ENCODE measurements around the gene SYNGR2.
"Not testable (repeated sequence)": the region's sequence is repeated elsewhere in the genome, so short reads cannot be mapped to it uniquely, and the experiment has no call there.

Gene SYNGR2

DNA sequence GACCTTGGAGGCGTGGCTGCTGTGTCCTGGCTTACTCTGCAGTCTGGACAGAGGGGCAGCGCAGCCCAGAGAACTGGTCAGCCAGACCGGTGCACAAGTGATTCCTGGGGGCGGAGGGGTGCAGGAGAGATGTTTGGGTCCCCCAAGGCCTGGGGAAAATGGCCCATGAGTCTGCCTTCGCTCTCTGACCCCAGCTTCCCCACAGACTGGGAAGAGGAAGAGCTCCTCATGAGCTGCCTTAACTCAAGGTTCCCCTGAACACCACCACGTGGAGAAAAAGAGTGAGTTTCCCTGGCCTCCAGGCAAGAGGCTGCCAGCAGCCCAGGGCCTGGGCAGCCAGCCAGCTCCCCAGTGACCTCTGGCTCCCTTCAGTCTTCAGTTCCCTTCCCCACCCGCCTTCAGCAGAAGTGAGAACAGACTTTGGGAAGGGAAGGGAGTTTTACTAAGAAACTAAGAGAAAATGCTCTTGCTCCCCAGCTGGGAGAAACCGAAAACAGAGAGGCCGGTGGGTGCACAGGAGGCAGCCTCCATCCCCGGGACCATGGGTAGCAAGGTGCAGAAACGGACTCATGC is 24.1 kb upstream of the SYNGR2 start:
- no peak for DNase-seq

GRCh38 chr17:78144736-78145641 is 23.4 kb upstream of the SYNGR2 start:
- no peak for DNase-seq

- no peak for DNase-seq
Observed at GRCh38 chr17:78146471-78146869, 21.9 kb upstream of the SYNGR2 start.

DNA sequence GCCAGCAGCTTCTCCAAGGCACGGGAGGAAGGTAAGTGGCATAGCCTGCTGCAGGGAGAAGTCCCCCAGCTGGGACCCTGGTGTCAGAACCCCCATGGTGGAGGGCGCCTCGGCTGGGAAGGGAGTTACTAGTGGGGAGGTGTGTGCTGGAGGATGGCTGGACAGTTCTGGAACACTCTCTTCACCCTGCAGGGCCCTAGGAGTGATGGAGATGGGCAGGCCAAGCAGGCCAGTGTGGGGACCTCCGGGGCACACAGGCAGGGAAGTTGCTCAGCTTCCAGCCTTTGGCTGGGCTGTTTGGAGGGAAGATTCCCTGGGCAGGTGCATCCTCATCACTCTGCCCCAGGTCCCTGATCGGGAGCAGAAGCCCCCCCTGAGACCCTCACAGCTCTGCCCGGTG is 21.5 kb upstream of the SYNGR2 start:
- no peak for DNase-seq

DNA sequence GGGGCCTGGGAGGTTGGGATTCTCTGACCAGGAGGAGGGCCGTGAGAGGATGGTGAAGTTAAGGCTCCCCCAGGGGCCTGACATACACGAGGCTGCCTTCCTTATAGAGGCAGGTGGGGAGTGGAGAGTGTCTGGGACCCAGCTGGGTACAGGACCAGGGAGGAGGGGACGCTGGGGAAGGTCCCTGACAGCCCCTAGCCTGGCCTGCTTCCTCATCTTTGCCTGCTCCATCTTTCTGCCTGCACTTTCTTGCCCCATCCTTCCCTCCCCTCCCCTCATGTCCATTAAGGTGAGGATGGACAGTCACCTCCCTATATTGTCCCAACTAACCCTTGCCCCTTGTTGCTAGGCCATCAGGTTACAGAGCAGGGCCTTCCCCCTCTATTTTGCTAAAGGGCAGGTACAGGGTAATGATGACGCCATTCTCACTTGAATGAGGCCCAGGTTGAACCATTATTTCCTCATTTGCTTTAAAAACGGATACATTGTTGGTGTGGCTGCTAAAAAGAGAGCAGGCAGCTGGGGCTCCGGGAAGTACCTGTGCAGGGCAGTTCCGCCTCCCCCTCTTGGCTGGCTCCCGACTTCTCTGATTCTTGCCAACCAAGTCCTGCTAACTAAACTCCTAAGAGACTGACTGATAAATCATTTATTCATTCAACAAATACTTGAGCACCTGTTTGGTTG is 20.9 kb upstream of the SYNGR2 start:
- DNase-seq: no peak

DNA sequence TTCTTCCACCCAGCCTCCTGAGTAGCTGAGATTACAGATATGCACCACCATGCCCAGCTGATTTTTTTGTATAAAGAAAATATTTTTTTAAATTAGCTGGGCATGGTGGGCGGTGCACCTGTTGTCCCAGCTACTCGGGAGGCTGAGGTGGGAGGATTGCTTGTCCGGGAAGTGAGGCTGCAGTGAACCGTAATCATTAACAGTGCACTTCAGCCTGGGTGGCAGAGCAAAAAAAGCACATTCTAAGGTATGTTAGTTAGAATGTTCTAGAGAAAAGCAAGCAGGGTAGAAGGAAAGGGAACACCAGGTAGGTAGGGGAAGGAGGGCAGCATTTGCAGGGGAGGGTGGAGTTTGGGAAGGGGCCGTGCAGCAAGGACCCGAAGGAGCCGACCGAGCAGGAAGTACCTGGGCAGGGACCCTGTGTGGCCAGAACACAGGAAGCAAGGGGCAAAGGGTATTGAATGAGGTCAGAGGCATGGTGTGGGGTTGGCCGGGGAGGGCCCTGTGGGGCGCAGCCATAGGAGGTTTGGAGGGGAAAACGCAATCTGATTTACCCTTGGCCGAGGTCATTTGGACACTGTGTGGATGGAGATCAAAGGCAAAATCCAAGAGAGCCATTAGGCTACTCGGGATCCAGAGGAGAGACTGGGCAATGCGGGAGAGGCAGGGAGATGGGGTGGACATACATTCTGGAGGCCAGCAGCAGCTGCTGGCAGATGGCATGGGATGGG is 19.9 kb upstream of the SYNGR2 start:
- DNase-seq: no peak

- no peak for DNase-seq
Observed at GRCh38 chr17:78151514-78152008, 16.8 kb upstream of the SYNGR2 start.

GRCh38 chr17:78154903-78155811 is 13.2 kb upstream of the SYNGR2 start:
- DNase-seq: no peak

GRCh38 chr17:78159575-78160158 is 8.7 kb upstream of the SYNGR2 start:
- DNase-seq: no peak

DNA sequence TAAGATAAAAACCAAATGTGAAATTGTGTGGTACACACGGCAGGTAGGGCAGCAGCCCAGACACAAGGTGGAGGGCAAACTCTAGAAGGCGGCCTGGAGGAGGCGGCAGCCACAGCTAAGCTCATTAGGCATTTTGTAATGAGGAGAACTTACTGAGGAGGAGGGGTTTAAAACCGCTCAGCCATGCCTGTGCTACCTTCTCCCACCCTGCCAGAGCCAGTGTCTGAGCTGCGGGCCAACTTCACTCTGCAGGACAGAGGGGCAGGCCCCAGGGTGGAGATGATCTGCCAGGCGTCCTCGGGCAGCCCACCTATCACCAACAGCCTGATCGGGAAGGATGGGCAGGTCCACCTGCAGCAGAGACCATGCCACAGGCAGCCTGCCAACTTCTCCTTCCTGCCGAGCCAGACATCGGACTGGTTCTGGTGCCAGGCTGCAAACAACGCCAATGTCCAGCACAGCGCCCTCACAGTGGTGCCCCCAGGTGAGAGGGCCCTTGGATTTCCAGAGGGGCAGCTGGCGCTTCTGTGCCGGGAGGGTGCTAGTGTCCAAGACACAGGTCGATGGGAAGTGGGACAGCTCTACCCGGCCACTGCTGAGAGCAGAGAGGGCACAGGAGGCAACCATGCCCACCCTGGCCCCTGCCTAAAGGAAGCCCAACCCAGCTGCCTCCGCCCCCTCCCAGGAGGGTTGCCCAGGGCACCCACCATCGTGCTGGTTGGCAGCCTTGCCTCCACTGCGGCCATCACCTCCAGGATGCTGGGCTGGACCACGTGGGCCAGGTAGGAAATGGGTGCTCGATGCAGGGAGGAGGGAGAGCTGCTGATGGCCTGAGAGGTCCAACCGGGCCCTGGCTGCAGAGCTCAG is 4.3 kb upstream of the SYNGR2 start:
- DNase-seq: no peak

DNA sequence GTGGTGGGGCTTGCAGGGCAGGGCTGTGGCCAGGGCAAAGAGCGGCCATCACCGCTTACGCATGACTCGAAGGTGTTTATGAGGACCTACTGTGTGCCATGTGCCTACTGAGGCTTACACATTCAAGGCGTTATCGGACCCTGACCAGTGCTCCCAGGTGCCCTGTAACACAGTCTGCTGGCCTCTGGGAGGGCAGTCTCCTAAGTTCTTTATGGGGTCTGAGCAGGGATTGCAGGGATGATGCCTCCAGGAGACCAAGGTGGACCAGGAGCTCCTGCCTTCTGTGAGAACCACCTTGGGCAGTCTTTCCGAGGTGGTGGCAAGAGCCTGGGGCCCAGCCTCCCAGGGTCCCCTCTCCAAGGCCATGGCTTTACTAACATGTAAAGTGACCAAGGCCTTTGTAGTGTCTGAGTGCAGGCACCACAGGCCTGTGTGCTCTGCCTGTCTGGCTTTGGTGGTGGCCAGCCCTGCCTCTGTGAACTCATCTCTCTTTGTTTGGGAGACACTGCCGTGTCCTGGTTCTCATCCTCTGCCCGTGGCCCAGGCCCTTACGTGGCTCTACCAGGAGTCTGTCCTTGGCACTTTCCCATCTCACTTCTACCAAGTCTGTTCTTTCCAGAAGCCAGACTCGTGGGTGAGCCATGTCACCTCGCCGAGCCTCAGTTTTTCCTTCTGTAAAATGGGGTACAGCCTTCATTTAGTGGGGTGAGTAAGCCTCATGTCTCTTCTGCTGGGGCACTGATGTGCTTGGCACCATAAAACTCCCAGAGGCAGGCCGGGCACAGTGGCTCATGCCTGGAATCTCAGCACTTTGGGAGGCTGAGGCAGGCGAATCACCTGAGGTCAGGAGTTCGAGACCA is 3.4 kb upstream of the SYNGR2 start:
- no peak for DNase-seq

DNA sequence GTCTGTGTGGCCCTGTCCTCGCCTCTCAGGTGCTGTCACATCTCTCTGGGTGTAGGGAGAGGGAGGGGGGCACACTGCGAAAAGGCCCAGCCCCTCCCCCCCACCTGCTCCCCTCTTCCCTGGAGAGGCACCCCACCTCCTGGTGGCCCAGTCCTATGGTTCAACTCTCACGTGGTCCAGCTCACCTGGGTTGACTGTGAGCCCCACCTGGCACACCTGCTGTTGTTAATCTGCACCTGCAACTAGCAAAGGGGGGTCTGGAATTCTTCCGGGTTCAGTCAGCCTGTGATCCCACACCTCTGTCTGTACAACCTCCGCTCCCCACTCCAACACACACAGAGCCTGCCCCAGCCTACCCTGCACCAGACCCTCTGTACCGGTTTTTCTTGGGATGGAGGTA is 2.0 kb upstream of the SYNGR2 start:
- no peak for DNase-seq

DNA sequence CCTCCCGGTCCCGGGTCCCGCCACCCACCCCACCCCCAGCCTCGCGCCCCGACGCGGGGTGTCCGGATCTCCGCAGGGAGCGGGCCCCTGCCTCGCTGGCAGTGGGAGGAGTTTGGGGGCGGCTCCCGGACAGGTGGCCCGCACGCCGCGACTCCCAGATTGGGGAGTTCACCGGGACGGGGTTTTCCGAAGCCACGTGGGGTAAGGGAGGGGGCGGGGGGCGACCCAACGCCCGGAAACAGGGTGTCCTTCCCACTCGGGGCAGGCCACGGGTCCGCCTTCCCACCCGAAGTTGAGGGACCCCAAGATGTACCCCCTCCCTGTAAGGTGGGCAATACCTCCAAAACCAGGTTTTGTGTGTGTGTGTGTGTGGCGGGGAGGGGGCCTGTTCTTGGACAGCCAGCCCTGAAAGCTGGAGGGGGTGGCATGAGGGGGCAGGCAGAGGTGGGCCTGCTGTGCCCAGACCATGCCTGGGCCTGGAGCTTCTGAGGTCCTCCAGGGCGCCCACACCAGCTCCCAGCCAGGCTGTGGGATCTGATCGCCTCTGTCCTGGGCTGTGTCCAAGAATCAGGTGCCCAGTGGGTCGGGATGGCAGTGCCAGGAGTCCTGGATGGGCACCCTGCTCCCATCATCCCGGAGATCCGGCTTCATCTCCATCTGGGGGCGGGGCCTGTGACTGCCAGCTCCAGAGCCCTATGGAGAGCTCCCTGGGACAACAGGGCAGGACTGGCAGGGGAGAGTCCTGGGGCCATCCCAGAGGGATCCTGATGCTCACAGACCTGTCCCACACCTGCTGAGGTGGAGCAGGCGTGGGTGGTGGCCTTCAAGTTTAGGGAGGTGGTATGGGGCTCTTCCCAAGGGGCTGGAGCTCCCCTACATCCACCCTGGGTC is 767 bp downstream of the SYNGR2 start:
- no peak for DNase-seq

DNA sequence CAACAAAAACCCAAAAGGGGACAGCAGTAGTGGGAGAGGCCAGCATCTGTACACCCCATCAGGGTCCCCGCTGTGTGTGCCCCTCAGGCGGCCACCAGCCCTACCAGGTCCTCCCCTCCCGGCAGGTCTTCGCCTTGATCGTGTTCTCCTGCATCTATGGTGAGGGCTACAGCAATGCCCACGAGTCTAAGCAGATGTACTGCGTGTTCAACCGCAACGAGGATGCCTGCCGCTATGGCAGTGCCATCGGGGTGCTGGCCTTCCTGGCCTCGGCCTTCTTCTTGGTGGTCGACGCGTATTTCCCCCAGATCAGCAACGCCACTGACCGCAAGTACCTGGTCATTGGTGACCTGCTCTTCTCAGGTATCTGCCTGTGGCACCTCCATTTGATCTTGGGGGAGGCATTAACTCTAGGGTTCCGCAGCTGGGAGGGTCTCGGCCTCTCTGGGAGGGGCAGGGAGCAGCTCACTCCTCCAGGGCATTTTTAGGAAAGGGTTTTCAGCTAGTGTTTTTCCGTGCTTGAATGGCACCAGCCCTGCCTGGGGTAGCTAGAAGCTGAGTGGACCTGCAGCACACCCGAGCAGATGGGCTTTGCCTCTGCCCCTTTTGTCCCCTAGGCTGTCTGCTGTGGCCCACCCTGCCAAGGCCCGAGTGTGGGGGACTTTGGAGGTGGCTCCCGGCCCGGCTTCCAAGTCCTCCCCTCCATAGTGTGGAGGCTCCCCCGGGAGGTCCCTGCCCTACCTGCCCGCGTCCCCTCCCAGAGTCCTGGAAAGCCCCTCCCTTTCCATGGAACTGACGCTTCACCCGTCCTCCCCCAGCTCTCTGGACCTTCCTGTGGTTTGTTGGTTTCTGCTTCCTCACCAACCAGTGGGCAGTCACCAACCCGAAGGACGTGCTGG is 2.6 kb downstream of the SYNGR2 start:
- no peak for DNase-seq

- not testable (repeated sequence) for DNase-seq
Observed at GRCh38 chr17:78171591-78172248, 3.3 kb downstream of the SYNGR2 start.

DNA sequence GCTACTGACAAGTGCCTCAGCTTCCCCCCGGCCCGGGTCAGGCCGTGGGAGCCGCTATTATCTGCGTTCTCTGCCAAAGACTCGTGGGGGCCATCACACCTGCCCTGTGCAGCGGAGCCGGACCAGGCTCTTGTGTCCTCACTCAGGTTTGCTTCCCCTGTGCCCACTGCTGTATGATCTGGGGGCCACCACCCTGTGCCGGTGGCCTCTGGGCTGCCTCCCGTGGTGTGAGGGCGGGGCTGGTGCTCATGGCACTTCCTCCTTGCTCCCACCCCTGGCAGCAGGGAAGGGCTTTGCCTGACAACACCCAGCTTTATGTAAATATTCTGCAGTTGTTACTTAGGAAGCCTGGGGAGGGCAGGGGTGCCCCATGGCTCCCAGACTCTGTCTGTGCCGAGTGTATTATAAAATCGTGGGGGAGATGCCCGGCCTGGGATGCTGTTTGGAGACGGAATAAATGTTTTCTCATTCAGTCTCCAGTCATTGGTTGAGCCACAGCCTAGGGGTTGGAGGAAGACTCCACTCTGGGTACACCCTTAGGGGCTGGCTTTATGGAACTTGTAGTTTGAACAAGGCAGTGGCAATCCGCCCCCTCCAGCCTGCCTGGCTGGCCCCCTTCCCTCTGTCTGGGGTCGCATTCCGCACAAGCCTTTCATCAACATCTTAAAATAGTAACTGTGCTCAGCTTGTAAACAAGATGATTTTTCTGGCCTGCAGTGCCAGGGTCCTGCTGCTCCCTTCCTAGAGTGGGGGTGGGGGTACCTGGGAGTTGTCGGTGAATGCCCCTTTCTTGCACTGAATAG is 4.1 kb downstream of the SYNGR2 start:
- DNase-seq: no peak

All from NCI-H187 treated with DMSO at 0.1 percent for 48 hours (cell line).